ENCODE results near the gene POU2AF1. TPM values are rescaled to one million over a fixed set of nuclear protein-coding genes. Genes with fewer than 3 reads are reported as not detected.
A peak's percentile ranks its signal among the peaks of the same experiment; 100 is the strongest.

Gene POU2AF1, protein sequence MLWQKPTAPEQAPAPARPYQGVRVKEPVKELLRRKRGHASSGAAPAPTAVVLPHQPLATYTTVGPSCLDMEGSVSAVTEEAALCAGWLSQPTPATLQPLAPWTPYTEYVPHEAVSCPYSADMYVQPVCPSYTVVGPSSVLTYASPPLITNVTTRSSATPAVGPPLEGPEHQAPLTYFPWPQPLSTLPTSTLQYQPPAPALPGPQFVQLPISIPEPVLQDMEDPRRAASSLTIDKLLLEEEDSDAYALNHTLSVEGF
- total RNA-seq, result 12.9 TPM

DNA sequence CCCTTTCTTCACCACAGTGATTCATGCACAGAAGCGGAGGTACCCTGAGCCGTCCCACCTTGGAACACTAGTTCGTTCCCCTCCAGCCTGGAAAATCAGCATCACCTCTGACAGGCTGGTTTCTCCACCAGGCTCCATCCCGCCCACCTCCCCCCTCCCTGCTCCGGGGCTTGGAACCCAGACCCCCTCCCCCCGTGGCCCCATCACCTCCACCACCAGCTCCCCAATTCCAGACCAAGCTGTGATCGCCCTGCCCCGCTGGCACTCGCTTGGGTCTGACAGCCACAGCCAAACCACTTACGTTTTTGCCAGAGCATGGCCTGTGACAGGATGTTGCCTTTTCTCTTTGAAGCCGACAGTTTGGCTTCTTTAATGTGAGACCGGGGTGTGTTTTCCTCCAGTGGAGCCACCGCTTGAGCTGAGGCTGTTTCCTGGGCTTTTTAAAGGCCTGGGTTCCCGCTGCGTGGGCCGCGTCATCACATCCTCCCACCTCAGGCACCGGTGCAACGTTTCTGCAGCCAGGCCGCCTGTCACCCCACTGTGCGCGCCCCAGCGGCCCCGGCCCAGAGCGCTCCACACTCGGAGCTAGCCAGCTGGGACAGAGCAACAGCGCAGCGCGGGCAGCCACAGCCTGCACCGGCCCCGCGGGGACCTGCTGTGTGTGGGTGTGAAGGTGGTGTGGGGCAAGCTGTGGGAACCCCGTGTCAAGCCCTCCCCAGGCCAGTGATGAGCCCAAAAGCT lies at the start of gene POU2AF1:
TSS of gene POU2AF1 (minus strand) at position 415 of the 741 bp plus-strand sequence. CDS start at position 317, 98 bp downstream.
- no peak for DNase-seq (ENCODE audit: low spot score)

DNA sequence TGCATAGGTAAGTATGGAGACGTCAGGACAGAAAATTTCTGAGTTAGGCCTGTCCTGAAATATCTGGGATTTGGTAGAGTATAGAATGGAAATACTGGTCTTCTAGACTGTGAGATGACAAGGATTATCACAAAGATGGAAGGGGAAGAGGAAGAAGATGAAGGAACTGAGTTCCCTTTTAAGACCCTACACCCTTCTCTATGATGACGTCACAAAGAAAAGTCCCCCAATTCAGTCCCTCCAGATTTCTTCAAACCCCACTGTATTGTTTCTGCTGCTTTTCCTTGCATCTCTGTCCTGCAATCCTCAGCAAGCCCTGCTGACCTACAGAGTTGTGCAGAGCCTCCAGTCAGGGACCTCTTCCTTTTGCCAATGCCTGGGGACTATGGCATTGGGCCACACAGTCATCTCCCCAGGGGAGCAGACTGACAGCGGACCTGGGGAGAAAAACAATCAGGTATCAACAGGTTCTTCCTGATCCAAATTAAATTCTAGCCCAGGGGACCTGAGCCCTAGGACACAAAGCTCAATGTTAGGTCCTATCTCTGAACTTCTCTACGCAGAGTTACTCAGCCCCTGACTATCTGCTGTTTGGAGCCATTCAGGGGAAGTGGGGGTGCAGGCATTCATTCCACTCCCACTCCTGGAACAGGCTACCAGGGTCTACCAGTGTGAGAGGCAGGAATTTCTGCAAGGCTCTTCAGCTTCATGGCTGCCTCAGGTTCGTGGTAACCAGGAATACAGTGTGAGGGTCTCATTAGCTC lies 49.2 kb upstream of the POU2AF1 start:
- no peak for DNase-seq (ENCODE audit: low spot score)

DNA sequence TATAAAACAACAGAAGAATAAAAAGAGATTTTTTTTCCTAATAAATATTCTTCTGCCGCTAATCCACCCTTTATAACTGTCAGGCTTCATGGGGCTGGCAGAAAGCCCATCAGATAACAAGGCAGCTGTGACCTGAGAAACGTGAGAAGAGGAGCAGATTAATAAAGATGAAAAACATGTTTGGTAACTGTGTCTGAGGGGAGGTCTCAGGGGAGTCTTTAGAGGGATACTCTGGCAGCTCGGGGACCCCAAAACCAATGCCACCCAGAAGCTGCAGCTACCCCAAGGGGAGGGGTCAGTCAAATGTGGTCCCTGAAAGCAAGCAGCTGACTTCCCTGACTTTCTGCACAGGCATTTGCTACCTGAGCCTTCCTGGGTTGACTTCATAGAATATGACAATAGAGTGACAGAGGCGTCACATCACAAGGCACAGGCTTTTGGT lies 48.4 kb upstream of the POU2AF1 start:
- DNase-seq (ENCODE audit: low spot score), result no peak

DNA sequence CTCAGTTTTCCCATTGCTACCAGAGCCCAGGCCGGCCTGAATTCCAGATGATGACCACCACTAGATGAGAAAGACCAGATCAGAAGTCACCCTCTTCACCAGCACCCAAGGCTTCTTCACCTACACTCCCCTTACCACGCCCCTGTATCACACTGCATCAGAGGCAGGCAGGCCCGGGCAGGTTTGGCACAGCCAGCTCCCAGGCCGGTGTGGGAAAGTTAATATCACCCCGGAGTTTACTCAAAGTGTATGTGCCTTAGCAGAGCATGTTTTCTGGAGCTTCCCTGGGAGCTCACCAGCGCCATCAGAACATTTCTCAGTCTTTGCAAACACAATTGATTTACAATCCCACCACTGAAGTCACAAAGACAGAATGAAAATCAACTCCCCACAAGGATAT lies 47.5 kb upstream of the POU2AF1 start:
- DNase-seq (ENCODE audit: low spot score), result no peak

DNA sequence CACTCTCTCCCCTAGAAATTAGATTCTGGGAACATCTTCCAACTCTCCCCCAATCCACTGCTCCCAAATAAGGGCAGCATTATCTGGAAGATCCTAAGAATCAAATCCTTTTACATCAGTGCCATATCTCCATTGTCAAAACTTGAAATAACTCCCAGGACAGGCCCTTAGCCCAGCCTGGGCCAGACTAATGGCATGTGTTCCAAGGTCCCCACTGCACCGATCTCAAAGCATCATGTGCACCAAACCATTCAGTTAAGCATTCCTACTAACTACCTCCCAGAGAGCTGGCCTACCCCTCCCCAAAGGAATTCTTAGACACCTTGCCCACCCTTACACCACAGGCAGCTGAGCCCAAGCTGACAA lies 44.2 kb upstream of the POU2AF1 start:
- no peak for DNase-seq (ENCODE audit: low spot score)

DNA sequence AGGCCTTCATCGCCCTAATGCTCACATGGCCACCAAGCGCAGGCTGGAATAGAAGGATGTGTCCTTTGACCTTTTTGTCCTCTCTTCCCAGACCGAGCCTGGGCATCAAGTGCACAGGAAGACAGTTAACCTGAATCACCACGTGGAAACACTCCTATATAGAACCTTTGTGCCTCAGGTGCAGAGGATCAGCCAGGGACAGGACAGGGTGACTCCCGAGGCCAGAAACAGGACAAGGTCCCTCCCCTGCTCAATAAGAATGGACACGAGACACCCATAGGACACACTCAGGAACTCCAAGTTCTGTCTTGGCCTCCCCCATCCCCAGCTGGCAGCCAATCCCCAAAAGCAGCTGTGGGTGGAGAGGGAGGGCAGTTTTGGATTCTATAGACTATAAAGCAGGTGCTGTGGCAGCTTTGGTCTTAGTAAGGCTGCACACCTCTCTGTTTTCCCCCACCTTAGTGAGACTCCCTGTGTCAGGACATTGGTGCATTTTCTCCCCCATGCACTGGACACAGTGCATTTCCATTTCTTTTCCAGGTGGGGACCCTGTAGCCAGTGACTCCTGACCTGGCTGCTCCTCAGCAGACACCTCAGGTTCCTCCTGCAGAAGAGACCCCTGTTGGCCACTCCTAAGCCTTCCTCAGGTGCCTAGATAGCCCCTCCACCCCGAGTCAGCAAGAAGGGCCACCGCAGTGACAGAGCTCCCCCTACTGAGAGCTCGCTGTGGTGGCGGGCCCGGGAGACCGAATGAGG lies 43.6 kb upstream of the POU2AF1 start:
- DNase-seq (ENCODE audit: low spot score), result peak; percentile 49

DNA sequence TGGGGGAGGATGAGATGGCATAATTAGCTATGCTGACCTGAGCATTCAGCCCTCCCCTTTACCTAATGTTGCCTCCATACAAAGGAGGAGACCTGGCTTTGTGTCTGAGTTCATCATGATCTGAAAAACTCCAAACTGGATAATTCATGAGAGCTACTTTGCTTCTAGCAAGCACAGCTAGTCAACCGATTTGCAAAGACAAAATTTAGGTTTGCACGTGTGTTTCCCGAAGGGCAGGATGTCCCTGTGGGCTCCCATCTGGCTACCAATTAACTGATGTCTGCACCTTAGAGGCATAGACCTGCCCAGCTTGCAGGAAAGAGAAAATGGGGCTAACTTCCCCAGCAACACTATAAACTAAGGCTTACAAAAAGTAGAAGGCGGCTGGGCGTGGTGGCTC lies 42.2 kb upstream of the POU2AF1 start:
- no peak for DNase-seq (ENCODE audit: low spot score)

DNA sequence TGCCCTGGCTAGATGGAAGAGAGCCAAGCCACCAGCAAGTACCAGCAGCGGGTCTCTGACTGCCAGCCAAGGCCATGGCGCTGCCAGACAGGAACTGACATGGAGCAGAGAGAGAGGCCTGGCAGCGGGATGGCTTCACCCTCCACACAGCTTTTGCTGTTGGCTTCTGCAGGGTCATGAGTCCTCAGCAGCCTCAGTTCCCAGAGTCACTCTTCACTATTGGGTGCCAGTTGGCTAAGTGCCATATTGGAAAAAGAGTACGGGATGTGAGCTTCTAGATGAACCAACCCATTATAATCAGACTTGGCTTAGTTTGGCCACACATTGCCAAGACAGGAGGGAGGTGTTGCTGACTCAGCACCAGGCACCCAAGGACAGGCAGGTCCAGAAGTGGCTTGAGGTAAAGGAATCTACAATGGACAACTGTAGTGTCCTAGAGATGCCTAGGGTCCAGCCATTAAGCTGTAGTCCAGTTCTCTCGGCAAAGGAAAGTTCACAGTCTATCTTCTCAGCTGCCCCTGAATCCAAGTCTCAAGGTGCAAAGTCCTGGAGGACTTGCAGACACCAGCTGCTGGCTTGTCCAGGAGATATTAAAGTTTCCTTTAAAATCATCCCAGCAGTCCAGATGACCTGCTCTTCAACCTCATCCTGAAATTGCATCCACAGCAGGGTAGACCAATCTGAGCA lies 40.7 kb upstream of the POU2AF1 start:
- peak; percentile 64 for DNase-seq (ENCODE audit: low spot score)

DNA sequence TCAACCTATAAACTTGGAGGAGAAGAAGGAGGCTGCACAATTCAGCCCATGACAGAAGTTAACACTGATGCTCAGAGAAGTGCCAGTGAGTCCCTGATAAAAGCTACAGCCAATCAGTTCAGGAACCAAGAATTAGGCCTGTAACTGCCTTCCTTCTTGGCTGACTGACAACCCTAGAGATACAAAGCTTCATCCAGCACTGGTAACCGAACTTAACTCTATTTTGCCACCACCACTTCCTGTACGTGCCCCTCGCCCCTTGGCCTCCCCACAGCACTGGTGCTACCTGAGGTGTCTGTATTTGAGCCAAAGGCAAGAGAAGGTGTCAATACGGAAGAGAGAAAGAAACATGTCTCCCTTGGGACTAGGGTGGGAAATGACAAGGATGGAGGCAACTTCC lies 40.1 kb upstream of the POU2AF1 start:
- no peak for DNase-seq (ENCODE audit: low spot score)

DNA sequence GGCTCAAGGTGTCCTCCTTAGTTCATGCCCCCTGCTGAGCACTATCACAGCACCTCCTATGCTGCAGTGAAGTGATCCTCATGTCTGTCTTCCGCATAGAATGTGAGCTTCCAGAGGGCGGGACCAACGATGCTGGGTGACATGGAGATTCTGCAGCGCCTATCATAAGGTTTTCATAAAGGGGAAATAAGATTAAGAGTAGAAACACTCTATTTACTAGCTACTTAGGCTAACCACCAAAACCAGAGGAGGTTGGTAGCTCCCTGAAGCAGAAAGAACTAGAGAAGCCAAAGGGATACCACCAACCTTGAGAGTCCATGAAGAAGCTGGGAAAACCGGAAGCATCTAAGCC lies 39.3 kb upstream of the POU2AF1 start:
- DNase-seq (ENCODE audit: low spot score), result no peak

DNA sequence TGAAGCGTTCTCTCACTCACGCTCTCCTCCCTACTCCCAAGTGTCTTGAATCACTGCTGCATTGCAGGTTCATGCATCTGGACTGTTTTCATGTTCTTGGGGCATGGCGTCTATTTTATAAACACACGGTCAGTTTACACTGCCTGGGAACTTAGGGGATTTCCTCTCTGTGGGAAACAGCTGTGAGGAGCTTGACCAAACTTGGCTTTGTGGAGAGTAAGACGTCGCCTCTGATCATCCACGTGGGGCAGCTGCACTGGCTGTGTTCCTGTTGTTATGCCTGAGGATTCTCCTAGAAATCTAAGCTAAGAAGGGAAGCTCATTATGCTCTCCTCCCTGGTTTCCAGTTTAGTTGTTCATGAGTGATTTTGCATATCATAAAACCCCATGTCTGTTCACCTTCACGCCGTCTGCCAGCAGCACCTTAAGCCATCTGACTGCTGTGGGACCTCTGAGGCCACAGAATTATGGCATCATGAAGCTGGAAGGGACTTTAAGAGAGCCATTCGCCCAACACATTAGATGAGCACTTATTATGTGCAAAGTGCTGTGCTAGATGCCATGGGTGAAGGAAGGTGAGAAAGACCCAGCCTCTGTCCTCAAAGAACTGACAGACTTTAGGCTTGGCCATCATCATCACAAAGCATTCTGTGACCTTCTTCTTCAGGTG lies 38.8 kb upstream of the POU2AF1 start:
- peak; percentile 70 for DNase-seq (ENCODE audit: low spot score)

DNA sequence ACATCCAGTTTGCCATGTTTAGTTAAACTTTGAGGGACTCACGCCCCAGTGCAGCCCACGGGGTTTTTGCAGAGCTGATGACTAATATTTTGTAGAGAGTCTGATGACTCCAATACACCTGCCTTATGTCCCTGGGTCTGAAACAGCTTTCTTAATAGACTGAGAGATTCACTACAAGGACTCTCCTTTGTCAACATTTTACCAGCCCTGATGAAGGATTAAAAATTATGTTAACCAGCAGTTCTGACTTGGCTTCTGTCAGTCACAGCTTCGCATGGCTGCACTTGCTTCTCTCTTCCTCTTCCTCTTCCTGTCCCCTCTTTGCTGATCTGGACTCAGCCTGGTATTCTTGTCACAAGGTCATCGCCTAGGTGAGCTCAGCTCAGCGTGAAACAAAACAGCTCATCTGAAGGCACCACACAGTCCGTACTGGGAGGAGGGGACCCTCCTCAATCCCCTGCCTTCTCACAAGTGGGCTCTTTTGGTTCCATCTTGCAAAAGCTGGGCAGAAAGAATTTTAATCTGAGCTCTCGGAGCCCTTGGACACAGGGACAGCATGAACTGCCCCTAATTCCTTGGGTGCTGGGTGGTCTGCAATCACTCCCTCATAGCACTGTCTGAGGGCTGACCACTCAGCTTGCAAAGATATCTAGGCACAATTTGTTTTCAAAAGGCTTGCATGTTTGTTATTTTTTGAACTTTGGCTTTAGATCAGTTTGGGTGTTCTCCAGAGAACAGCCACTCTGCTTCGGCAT lies 38.1 kb upstream of the POU2AF1 start:
- no peak for DNase-seq (ENCODE audit: low spot score)

DNA sequence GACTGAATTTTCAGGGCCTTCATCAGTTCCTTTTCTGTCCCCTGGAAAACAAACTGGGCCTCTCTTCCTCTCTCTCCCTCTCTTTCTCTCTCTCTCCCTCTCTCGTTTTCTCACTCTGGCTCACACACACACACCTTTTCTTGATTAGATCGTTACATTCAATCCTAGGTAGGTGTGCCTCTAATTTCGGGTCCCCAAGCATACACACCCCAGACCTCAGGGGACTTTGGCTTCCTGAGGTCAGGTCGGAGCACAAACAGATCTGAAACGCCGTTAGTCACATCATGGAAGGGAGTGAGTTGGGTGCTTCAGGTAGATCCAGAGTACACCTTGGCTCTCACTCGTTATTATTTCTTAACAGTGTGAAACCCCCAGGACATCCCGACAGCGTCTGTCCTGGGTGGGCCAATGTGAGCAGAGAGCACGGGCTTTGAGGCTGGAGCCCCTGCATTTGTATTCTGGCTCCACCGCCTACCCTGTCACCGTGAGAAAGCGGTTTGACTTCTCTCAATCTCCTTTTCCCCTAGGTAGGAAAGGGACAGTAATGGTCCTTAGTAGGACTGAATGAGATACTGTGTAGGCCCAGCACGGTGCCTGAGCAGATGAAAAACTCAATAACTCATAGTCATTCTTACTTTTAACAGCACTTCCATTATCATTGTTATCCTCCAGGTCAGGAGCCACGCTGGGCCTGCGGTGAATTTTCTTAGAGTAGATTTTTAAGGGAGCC lies 37.3 kb upstream of the POU2AF1 start:
- no peak for DNase-seq (ENCODE audit: low spot score)

DNA sequence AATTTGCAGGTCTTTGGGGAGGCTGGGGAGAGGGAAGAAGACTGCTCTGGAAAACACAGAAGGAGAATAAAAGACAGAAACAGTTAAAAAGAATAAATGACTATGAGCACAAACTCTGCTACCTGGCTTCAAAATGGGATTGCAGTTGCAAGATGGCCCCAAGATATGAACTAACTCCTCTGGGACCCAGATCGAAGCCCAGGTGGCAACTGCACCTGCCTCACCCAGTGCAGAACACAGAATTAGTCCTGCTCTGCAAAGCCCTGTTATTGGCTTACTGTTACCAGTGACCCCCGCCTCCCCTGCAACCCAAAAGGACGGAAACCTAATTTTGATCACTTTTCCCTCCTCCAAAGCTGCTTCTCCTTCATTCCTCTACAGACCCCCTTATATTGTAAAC lies 35.9 kb upstream of the POU2AF1 start:
- no peak for DNase-seq (ENCODE audit: low spot score)

DNA sequence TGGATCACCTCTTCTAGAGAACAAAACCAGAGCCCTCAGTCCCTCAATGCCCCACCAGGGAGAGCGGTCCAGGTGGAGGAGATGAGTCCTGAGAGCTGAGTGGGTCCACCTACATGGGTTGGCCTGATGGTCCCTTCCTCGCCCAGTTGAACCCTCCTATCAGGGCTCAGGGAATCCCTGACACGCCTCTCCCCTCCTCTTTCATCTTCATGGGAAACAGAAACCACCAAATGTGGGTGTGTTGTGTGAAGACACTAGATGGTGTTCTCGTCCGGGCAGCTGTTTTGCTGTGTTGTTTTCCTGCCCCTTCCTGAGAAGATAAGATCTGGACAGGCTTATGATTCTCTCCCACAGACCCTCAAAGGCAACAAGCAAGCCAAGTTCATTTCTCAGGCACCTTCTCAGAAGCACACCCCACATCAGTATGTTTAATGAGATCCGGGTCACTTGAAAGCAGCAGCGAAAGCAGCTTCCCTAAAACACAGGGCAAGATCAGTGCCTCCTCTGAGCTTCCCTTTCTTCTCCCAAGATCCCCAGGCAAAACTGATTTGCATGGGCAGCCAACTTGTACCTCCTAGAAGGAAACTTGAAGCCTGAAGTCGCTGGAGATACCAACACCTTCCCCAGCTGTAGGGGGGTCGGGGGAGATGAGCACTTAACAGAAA lies 35.3 kb upstream of the POU2AF1 start:
- DNase-seq (ENCODE audit: low spot score), result no peak

DNA sequence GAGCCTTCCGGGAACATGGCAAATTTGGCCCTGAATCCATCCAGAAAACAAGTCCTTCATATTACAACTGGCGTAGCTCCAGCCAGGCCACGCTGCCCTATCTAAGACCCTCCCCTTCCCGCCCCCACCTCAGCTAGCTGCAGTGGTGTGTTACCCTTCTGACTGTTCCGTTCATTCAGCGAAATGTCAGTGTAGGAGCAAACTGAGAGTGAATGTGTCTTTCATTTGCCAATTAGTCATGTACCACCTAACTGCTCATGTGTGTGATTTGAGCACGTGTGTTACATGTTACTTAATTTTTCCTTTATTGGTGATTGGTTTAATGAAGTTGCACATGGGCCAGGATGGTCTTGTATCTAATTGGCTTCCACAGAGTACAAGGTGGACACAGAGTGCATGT lies 34.8 kb upstream of the POU2AF1 start:
- DNase-seq (ENCODE audit: low spot score), result no peak

DNA sequence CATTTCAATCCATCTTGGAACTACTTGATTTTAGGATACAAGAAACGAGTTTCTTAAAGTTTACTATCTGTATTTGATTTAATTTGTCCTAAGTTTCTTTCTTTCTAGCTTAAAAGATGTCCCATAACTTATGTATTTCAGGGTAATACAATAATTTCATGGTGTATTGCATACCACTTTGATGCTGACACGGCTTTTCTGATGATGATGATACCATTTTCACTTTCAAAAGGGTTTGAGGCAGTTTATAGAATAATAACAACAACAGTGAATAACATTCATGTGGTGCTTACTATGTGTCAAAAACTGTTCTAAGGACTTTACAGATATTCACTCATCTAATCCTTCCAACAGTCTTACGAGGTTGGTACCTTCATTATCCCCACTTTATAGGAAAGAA lies 33.2 kb upstream of the POU2AF1 start:
- no peak for DNase-seq (ENCODE audit: low spot score)

DNA sequence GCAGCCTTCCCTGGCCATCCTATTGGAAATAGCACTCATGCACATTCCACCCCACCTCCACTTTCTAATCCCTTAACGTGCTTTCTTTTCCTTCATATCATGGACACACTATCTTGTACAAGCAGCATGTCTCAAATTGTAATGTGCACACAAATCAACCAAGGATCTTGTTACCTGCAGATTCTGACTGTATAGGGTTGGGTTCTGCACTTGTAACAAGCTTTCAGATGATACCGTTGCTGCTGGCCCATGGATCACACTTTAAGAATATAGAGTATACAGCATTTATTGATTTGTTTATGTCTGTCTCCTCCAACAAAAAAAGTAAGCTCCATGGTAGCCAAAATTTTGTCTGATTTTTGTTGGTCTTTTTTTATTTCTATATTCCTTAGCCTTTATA lies 32.4 kb upstream of the POU2AF1 start:
- no peak for DNase-seq (ENCODE audit: low spot score)

DNA sequence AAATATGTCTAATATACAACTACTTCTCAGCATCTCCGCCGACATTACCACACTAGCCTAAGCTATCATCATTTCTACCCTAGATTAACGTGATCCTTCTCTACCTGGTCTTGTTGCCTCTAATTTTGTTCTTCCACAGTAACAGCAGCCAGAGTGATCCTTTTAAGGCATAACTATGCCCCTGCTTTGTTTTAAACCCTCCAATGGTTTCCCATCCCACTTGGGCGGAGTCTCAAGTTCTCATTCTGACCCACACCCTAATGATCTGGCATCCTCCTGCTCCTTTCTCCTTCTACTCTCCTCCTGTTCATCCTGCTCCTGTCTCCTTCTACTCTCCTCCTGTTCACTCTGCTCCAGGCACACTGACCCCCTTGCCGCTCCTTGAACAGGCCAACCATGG lies 31.9 kb upstream of the POU2AF1 start:
- DNase-seq (ENCODE audit: low spot score), result no peak
